Ecto neural progenitor cell (in vitro differentiated cells): Measurements from ENCODE around the gene ADCY5.

Experiments
- DNase-seq: peaks from one replicate; pipeline ENCODE4 v3.0.0-alpha.2; 2018; ENCODE audit warnings: low spot score

The ADCY5 gene

DNA sequence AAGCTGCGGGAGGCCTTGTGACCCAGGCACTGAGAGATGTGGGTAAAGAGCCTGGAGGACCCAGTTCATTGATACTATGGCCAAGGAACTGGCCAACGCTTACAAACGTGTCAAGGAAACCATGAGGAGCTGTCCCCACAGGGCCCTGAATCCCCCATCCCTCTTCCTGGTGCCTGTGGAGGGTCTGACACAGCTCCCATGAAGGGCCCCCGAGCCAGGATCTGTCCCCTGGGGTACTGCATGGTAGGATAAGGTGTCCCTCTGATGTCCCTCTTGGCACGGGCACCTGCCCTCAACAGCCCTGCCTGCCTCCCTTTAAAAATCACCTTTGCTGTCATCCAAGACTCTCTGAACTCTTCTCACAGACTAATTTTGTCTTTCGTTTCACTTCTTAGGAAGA lies 122.4 kb downstream of the ADCY5 start:
- no peak for DNase-seq

DNA sequence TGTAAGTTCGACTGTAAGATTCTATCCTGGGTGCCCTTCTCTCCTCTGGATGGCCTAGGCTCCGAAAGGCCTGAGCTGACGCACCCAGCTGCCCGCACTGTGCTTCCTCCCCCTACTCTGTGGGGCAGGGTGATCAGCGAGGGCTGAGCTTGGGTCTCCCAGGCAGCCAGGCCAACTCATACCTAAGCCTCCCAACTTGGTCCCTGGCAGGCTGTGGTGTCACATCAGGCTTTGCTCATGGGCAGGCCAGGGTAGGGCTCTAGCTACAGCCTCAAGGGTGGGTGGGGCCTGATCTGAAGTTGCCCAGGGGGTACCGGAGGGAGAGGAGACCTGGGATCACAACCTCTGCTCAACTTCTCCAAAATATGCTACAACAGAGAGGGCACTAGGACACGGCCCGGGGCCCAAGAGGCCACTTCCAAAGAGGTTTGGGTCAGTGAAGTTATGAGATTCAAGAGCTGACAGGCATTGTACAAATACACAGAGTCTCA lies 123.1 kb downstream of the ADCY5 start:
- no peak for DNase-seq

DNA sequence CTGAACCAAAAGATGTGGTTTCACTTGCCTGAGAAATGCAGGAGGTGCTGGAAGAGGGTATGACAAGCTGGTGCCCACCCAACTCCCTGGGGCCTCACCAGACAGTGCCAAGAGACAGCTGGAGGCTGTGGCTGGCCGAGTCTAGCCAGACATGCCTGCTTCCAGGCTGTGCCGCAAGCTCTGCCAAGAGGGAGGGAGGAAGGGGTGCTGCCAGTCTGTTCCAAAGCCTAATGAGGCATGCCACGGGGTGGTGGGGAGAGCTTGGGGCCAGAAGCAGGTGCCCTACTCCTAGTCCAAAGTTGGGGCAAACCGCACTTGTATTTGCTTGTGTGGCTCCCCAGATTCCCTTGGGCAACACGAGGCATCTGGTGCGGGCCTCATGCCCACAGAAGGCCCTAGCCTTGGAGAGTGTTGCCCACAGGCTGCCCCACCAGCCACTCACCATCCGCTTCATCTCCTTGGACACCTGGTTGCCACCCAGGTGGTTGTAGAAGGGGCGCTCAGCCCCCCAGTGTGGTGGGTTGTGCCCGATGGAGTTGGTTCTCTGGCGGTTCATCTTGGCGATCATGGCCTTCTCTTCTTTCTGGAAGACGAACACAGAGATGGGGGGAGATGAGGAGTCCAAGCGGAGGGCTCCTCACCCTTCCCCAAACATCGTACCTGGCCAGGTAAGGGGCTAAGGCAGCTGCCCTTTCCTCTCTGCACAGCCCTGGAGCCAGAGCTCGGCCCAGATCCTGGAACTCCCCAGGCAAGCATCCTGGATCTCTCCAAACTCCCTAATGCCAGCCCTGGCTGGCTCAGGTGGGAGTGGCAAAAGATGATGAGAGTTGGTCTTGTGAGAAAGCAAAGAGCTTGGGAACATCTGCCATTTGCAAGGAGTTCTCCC lies 123.8 kb downstream of the ADCY5 start:
- DNase-seq = no peak

DNA sequence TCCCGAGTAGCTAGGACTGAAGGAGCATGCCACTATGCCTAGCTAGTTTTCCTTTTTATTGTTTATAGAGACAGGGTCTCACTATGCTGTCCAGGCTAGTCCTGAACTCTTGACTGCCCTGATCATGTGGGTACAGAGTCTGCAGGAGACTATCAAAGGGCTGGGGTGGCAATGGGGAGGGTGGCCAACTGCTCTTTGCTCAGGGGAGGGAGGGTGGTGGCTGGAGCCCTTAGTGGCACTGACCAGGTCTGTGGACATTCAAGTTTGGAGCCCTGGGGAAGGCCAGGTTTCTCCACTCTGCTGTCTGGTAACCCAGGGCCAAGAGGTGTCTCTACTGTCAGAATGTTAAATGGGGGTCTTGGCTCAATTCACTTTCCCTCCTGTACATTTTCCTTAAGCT lies 125.1 kb downstream of the ADCY5 start:
- DNase-seq = no peak

- no peak for DNase-seq
Measured at GRCh38 chr3:123322866-123323265, 126.0 kb downstream of the ADCY5 start.

DNA sequence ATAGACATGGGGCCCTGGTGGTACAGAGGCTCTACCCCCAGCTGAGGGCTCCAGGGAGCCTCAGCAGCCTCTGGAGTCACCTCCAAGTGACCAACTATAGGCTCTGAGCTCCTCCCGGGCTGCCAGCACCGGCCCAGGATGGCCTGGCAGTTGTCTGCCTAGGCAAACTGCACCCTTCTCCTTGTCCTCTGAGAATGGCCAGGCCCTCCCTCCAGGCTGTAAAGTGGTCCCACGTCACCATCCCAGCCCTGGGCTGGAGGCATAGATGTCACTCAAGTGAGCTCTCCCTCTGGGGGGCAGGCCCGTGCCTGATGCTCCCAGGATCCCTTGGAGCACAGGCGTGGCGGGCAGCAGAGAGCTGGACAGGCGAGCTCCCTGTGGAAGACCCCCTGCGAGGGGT lies 127.1 kb downstream of the ADCY5 start:
- no peak for DNase-seq

- DNase-seq = no peak
Measured at GRCh38 chr3:123320221-123320620, 128.7 kb downstream of the ADCY5 start.

GRCh38 chr3:123319760-123320159 lies 129.1 kb downstream of the ADCY5 start:
- no peak for DNase-seq

DNA sequence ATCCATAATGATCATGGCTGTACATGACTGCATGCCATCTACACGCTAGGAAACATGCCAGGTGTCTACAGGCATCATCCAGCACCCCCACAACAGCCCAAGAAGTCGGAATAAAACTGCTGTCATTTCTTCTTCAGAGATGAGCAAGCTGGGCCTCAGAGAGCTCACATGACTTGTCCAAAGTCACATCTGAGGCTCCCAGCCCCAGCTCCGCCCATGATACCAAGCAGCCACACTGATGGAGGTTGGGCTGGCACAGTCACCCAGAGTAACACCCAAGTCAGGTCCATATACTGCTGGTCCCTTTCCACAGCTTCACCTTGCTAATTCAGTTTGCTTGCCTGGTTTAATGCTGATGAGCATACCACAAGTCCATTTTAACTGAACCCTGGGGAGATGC lies 130.5 kb downstream of the ADCY5 start:
- DNase-seq = no peak

- no peak for DNase-seq
Measured at GRCh38 chr3:123317716-123318115, 131.2 kb downstream of the ADCY5 start.

DNA sequence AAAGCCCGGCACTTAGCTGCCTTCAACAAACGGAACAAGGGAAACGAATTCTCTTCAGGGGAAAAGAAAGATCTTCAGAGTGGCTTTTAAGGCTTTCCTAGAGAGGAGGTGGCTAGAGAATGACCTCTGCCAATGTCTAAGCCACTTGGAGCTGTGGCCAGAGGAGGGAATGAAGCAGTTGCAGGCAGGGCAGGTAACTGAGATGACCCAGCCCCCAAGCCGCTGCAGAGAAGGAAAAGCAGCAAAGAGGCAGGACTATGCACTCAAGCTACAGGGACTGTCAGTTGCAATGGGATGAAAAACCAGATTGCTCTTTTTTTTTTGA lies 133.7 kb downstream of the ADCY5 start:
- DNase-seq = no peak

DNA sequence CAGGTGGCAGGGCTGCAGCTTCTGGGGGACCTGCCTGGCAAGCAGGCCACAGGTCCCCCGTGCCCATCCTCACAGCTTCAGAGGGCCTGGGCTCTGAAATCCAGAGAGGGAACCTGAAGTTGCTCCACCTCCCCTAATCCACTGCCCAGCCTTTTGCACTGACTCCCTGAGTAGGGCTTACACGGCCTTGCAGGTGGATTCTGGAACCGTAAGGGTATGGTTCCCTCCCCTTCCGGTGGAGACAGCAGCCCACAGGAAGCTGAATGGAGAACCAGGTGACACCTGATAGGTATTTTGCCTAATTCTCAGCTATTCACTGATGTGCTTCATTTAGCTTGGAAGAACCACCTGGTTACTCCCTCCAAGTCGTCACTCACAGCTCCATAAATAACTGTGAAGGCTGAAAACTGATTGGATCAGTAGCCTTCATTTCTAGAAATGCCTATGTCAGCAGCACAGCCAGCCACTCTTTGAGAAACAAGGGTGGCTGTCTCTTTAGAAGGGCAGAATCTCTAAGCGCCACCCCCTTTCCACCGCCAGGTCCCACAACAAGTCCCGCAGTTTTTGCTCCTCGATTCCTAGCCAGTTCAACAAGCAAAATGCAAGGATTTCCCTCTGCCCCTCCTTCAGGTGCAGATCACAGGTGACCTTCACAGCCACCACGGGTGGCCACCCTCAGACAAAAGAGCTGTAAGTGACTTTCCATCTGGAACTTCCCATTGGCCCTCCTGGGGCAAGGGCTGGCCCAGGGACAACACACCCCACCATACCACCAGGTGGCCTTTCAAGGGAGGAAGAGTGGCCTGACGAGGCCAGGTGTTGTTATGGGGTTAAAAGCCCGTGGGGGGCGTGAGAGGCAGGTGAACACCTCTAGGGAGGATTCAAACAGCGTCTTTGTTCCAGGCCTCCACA lies 134.3 kb downstream of the ADCY5 start:
- DNase-seq = no peak

GRCh38 chr3:123313889-123314288 lies 135.0 kb downstream of the ADCY5 start:
- no peak for DNase-seq

DNA sequence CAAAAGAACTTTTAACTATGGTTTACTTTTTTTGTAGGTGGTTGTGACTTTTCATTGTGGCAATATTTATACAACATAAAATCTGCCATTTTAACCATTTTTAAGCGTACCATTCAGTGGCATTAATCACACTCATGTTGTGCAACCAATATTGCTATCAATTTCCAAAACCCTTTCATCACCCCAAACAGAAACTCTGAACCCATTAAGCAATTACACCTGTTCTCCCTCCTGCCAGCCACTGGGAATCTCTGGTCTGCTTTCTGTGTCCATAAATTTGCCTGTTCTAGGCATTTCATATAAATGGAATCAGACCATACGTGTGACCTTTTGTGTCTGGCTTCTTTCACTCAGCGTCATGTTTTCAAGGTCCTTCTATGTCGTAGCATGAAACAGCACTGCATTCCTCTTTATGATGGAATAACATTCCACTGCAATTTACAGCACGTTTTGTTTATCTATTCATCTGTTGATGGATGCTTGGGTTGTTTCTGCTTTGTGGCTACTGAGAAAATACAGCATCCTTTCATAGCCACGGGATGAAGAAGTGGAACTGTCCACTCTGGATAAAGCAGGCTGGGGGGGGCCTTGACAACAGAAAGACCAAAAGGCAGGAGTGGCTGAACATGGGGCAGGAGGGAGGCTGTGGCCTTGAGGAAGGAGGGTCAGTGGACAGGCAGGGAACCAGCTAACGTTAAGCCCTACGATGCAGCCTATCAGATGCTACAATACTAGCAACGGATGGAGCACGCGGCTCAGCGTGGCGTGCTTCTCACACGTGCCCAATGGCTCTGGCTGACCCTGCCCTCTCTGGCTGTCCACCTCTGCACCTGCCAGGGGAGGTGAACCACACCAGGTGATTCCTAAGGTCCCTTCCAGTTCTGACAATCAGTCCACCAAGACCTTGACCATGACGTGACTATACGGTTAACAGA lies 136.3 kb downstream of the ADCY5 start:
- no peak for DNase-seq

- DNase-seq = no peak
Measured at GRCh38 chr3:123311201-123311600, 137.7 kb downstream of the ADCY5 start.

- DNase-seq = no peak
Measured at GRCh38 chr3:123310741-123311140, 138.1 kb downstream of the ADCY5 start.

DNA sequence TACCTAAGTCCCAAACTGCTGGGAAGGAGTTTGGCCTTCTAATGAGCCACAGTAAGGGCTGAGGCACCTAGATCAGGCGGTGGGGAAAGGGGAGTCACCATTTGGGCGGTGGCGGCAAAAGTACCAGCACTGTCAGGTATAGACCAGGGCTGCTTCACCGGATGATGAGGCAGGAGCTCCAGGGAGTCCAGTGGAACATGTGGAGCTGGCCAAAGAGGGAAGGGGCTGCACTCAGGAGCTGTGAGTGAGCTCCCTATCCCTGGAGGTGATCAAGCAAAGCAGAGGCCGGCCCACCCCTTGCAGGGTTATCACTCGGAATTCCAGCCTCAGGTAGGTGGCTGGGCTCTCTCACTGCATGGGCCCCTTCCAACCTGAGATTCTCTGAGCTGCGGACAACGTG lies 138.7 kb downstream of the ADCY5 start:
- no peak for DNase-seq

DNA sequence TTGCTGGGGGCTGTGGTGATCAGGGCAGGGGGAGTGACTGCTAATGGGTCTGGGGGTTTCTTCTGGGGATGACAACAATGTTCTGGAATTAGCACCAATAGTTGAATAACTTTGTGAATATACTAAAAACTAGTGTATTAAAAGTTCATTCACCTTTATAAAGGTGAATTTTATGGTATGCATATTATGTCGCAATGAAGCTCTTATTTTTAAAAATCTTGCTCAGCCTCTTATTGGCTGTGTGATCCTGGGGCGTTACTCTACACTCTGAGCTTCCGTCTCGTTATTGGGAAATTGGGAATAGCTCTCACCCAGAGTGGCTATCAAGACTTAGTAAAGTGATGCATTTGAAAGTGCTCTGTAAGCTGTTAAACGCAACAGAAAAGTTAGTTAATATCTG lies 141.8 kb downstream of the ADCY5 start:
- DNase-seq = no peak

DNA sequence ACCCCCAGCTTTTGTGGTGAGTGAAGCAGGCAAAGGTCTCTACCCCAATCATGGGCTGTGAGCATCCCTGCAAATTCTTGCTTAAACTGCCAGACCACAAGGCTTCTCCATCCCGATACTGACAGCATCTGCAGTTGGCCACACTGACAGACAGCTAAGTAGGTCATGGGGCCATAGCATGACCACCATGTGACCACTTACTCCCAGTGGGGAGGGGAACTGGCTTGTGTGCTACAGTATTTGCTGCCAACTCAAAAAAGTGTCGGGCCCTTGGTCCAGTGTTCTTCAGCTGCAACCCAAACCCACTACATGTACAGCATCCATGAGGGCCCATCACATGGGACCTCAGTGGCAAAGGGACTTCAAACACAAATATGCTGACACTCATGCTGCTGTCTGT lies 143.7 kb downstream of the ADCY5 start:
- no peak for DNase-seq

DNA sequence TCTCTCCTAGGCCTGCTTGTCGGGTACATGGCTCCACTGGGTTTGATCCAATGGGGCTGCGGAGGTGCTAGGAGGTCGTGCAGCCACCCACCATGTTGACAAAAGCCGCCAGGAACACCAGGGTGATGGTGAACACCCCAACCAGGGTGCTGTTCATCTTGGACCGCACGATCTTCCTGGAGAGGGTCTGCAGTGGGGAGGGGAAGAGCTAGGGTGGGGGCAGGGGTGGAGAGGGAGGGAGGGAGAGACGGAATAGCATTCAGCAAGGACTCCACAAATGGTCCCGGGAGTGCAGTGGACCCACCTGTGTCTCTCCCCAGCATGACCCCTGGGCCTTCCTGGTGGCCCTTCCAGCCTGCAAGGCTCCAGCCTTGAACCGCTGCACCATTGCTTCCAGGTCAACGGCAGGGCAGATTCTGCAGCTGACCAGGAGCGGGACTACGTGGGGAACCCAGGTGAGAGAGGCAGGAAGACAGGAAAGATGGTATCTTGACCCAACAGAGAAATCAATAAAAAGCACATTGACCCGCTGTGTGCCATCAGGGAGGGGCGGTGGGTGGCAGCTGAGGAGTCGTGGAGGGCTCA lies 144.8 kb downstream of the ADCY5 start:
- no peak for DNase-seq

DNA sequence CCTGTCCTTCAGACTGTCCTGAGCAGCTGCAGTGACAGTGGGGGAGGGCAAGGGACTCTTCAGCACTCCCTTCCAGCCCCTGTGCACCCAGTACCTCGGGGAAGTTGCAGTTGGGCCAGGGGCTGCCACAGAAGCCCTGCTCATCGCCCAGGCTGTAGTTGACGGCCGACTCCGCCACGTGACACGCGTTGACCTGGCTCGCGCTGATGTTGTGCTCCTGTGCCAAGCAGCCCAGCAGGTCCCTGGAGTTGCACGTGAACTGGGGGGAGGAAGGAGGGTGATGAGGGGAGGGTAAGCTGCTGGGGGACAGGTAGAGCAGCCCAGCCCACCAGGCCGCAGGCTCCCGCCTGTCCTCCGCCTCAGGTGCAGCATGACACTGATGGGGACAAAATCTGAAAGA lies 145.9 kb downstream of the ADCY5 start:
- no peak for DNase-seq
